ENCODE data around the gene RASSF1.

DNA sequence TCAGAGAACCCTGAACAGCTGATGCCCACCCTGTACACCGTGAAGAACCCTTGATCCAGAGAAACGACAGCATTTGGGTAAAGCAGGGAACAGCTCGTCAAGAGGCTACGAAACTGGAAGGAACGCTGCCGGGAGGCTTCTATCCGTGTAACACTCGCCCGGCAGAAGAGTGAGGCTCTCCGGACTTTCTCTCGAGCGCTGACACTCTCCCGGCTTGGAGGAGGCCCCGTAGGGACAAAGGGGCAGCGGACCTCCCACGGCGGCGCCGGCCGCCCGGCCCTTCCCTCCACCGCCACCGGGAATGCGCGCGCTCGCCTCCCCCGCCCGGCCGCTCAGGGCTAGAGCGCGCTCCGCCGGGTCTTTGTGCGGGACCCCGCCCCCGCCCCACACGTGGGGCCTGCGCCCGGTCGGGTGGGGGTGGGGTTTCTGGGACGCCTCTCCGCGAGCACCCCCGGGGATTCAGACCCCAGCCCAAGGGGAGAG, 19.7 kb downstream of the RASSF1 start:
- TF ChIP-seq, protein P1, sequence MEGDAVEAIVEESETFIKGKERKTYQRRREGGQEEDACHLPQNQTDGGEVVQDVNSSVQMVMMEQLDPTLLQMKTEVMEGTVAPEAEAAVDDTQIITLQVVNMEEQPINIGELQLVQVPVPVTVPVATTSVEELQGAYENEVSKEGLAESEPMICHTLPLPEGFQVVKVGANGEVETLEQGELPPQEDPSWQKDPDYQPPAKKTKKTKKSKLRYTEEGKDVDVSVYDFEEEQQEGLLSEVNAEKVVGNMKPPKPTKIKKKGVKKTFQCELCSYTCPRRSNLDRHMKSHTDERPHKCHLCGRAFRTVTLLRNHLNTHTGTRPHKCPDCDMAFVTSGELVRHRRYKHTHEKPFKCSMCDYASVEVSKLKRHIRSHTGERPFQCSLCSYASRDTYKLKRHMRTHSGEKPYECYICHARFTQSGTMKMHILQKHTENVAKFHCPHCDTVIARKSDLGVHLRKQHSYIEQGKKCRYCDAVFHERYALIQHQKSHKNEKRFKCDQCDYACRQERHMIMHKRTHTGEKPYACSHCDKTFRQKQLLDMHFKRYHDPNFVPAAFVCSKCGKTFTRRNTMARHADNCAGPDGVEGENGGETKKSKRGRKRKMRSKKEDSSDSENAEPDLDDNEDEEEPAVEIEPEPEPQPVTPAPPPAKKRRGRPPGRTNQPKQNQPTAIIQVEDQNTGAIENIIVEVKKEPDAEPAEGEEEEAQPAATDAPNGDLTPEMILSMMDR (IDR thresholded peaks at IDR 0.05; ENCODE audit: low read length), result no peak
- TF ChIP-seq EZH2 (IDR thresholded peaks at IDR 0.05; ENCODE audit: borderline replicate concordance, low read length), result no peak

Data from OCI-LY1 (cell line).